ENCODE results near the gene UBR3. TPM values are rescaled to one million over a fixed set of nuclear protein-coding genes. Genes with fewer than 3 reads are reported as not detected.
"Not testable (repeated sequence)": the region's sequence is repeated elsewhere in the genome, so short reads cannot be mapped to it uniquely, and the experiment has no call there.

UBR3 gene
- total and polyA plus RNA-seq, 12 donors = 21.0 to 146 (median 115) TPM

DNA sequence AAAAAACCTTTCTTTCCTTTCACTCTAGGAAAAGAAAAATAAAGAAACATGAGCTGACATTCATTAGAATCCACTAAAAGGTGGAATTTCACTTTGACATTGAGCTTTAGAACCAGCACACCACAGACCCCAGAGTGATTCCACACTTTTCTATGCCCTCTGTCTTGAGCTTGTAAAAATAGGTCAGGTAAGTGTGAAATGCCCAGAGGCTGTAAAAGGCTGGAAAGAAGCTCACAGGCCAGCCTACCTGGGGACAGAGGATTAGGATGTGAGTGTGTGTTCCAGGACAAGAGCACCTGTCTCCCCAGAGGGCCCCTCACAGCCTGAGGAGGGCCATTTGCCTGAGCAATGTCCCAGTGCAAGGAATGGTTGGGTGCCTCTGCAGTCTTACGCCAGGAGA lies 294.4 kb downstream of the UBR3 start:
- no peaks in the 10 kb centered on the region for H3K36me3 ChIP-seq
- no peak overlapping the region for H3K4me3 ChIP-seq
- TF ChIP-seq, protein P1, sequence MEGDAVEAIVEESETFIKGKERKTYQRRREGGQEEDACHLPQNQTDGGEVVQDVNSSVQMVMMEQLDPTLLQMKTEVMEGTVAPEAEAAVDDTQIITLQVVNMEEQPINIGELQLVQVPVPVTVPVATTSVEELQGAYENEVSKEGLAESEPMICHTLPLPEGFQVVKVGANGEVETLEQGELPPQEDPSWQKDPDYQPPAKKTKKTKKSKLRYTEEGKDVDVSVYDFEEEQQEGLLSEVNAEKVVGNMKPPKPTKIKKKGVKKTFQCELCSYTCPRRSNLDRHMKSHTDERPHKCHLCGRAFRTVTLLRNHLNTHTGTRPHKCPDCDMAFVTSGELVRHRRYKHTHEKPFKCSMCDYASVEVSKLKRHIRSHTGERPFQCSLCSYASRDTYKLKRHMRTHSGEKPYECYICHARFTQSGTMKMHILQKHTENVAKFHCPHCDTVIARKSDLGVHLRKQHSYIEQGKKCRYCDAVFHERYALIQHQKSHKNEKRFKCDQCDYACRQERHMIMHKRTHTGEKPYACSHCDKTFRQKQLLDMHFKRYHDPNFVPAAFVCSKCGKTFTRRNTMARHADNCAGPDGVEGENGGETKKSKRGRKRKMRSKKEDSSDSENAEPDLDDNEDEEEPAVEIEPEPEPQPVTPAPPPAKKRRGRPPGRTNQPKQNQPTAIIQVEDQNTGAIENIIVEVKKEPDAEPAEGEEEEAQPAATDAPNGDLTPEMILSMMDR (IDR thresholded peaks at IDR 0.05) = no peak
- 100% methylated on average over 1 of the region's 1 CpG for WGBS, 2 donors
- peaks cover 0 to 3% (median 0%) of the 10 kb centered on the region in 11 donors for H3K9me3 ChIP-seq
- no peaks in the 10 kb centered on the region for H3K4me1 ChIP-seq
- no peak overlapping the region for H3K27ac ChIP-seq
- intact Hi-C loops (cut with DNase I) = no loop called here
- ATAC-seq = no peak
- DNase-seq = no peak
- H3K27me3 ChIP-seq = peaks cover 0 to 2% (median 0%) of the 10 kb centered on the region in 7 donors

DNA sequence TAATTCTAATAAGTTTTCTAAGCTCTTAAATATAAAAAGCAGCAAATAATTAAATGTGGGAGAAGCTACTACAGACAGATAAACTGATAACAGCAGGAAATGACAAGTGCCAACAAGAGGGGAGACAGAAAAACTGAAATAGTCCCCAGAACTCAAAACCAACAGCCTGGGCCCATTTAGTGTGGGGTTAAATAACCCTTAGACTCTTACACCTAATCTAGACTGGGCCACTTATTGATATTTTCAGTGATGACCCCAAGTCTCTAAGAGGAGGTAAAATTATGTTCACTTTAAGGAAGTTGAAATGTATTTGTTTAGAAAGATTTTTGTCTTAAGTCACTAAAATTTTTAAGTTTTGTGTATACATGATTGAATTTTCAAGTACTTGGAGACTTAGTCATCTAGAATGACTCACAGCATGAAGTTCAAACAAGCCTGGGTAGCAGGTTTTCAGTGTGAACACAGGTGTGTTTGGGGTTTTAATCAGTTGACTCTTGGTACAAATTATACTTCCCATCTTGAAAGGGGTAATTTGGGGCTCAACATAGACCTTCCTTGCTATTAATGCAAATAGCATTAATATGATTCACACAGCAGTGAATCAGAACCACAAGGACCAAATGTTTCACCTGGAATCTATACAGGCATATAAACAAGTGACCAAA lies 295.8 kb downstream of the UBR3 start:
- intact Hi-C loops (cut with DNase I) = no loop called here
- Histone ChIP-seq H3K27me3 (peaks cover 0 to 3% (median 0%) of the 10 kb centered on the region in 7 donors), H3K27ac (no peak overlapping the region), H3K9me3 (peaks cover 0 to 3% (median 0%) of the 10 kb centered on the region in 11 donors), H3K4me1 (no peaks in the 10 kb centered on the region), H3K4me3 (no peak overlapping the region), H3K36me3 (no peaks in the 10 kb centered on the region)
- no peak for ATAC-seq
- no peak for DNase-seq
- TF ChIP-seq, protein P1 (IDR thresholded peaks at IDR 0.05) = no peak

DNA sequence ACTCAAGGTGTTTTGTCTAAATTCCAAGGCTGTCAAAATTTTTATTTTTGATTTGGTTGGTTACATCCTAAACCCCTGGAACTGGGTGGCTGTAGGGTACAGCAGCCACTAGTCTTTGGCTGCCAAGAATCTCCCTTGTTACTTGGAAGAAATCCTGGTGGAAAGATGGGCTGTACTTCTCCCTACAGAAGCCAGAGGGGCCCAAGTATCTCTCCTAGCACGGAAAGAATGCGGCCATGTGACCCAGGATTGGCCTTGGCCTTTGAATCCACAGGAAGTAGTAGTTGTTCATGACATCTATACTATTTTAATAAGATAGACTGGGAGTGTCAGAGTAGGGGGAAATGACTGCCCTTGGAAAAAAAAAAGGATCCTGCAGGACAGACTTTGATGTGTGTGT lies 296.3 kb downstream of the UBR3 start:
- Histone ChIP-seq H3K36me3 (no peaks in the 10 kb centered on the region), H3K27ac (no peak overlapping the region), H3K27me3 (peaks cover 0 to 3% (median 0%) of the 10 kb centered on the region in 7 donors), H3K4me3 (no peak overlapping the region), H3K9me3 (peaks cover 0 to 3% (median 0%) of the 10 kb centered on the region in 11 donors), H3K4me1 (no peaks in the 10 kb centered on the region)
- intact Hi-C loops (cut with DNase I) = no loop called here
- DNase-seq (no peak), ATAC-seq (peak in 1 of 8 donors; percentile 11)
- TF ChIP-seq, protein P1 (IDR thresholded peaks at IDR 0.05) = no peak
- WGBS, 2 donors = 33 to 36% methylated on average over 2 of the region's 2 CpGs

DNA sequence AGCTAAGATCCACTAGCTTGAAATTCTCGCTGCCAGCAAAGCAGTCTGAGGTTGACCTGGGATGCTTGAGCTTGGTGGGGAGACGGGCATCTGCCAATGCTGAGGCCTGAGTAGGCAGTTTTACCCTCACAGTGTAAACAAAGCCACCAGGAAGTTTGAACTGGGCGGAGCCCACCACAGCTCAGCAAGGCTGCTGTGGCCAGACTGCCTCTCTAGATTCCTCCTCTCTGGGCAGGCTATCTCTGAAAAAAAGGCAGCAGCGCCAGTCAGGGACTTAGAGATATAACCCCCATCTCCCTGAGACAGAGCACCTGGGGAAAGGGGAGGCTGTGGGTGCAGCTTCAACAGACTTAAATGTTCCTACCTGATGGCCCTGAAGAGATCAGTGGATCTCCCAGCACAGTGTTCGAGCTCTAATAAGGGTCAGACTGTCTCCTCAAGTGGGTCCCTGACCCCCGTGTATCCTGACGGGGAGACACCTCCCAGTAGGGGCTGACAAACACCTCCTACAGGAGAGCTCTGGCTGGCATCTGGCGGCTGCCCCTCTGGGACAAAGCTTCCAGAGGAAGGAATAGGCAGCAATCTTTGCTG lies 299.0 kb downstream of the UBR3 start:
- intact Hi-C loops (cut with DNase I); H3K4me1 ChIP-seq; H3K27me3 ChIP-seq; ATAC-seq; H3K27ac ChIP-seq; H3K4me3 ChIP-seq; H3K36me3 ChIP-seq; DNase-seq: not testable (repeated sequence)
- H3K9me3 ChIP-seq = peaks cover 0 to 14% (median 0%) of the 10 kb centered on the region in 11 donors
- 88 to 89% methylated on average over 8 of the region's 8 CpGs for WGBS, 2 donors

Other genes starting within 250 kb of the UBR3 start
- 10 to 100 TPM; 34.8 to 50.1 (median 40.9) TPM for gene PPIG, start 243.1 kb upstream of the UBR3 start, total RNA-seq
- gene PPIG, start 243.1 kb upstream of the UBR3 start, polyA plus RNA-seq = 10 to 100 TPM; 15.6 to 94.5 TPM
- not detected for gene CFAP210, start 133.0 kb upstream of the UBR3 start, total RNA-seq
- under 1 TPM; 0.14 to 0.29 TPM for gene CFAP210, start 133.0 kb upstream of the UBR3 start, polyA plus RNA-seq
- gene PHOSPHO2, start 133.0 kb upstream of the UBR3 start, total RNA-seq = 1 to 10 TPM; 1.4 to 4.1 (median 2.2) TPM
- gene PHOSPHO2, start 133.0 kb upstream of the UBR3 start, polyA plus RNA-seq = 1 to 10 TPM; 1.1 to 1.4 TPM
- 10 to 100 TPM in 4 of 10 donors, 1 to 10 TPM in 6; 6.8 to 18.6 (median 9.8) TPM for gene KLHL23, start 93.6 kb upstream of the UBR3 start, total RNA-seq
- gene KLHL23, start 93.6 kb upstream of the UBR3 start, polyA plus RNA-seq = 10 to 100 TPM in 1 of 2 donors, 1 to 10 TPM in 1; 7.5 to 14.0 TPM
- gene SSB, start 28.6 kb upstream of the UBR3 start, total RNA-seq = 10 to 100 TPM; 45.7 to 66.3 (median 55.3) TPM
- 10 to 100 TPM; 44.3 to 69.6 TPM for gene SSB, start 28.6 kb upstream of the UBR3 start, polyA plus RNA-seq
- 10 to 100 TPM; 55.7 to 85.5 (median 68.0) TPM for gene METTL5, start 2.5 kb upstream of the UBR3 start, total RNA-seq
- 10 to 100 TPM; 69.4 to 87.3 TPM for gene METTL5, start 2.5 kb upstream of the UBR3 start, polyA plus RNA-seq

Data from heart right ventricle (tissue), 16 donors.